OCI-LY1 (cell line): ENCODE data around the gene SLAIN1.

ENCODE experiments used
- EZH2 ChIP-seq: fragments of 200-600 bp; sonication (generic), shearing (Covaris generic); IDR thresholded peaks from 2 replicates; pipeline ENCODE4 v1.8.0; 2017; ENCODE audit warnings: borderline replicate concordance, mixed run types, mild to moderate bottlenecking, antibody characterized with exemption, low read length, moderate library complexity, mixed read lengths
- TF ChIP-seq, protein P1 (sequence below): fragments of 200-600 bp; sonication (generic), shearing (Covaris generic); IDR thresholded peaks from 2 replicates; pipeline ENCODE4 v1.5.1; 2017; ENCODE audit warnings: mild to moderate bottlenecking, antibody characterized with exemption, low read length, moderate library complexity, mixed read lengths

DNA sequence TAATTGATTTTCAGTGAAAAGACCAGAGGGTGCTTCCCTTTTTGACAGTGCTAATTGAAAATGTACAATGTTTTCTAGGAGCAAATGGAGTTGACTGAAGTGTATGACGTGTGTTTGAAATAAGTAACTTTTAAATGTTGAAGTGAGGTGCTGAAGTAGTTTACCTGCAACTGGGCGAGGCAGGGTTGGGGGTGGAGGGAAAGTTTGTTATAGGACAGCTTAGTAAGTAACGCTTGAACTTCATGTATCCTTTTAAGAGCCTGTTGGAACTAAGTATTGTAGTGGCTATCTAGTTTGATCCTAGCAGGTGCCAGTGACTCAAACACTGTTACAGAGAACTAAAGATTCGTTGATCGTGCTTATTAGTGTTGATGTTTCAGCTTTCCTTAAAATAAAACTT, 5.9 kb downstream of the SLAIN1 start:
- TF ChIP-seq EZH2: no peak
- TF ChIP-seq, protein P1, sequence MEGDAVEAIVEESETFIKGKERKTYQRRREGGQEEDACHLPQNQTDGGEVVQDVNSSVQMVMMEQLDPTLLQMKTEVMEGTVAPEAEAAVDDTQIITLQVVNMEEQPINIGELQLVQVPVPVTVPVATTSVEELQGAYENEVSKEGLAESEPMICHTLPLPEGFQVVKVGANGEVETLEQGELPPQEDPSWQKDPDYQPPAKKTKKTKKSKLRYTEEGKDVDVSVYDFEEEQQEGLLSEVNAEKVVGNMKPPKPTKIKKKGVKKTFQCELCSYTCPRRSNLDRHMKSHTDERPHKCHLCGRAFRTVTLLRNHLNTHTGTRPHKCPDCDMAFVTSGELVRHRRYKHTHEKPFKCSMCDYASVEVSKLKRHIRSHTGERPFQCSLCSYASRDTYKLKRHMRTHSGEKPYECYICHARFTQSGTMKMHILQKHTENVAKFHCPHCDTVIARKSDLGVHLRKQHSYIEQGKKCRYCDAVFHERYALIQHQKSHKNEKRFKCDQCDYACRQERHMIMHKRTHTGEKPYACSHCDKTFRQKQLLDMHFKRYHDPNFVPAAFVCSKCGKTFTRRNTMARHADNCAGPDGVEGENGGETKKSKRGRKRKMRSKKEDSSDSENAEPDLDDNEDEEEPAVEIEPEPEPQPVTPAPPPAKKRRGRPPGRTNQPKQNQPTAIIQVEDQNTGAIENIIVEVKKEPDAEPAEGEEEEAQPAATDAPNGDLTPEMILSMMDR: no peak
